Activated CD8-positive, alpha-beta memory T cell treated with anti-CD3 and anti-CD28 coated beads, Interleukin-2, amount 50 U/mL, for 48 hours (primary cell): ENCODE measurements around the gene ERO1A.

Experiments
- DNase-seq: peaks from one replicate; pipeline ENCODE4 v3.0.0-alpha.2; 2020

Gene ERO1A

GRCh38 chr14:52599974-52600373 is 95.4 kb downstream of the ERO1A start:
- no peak for DNase-seq

GRCh38 chr14:52598568-52598967 is 96.8 kb downstream of the ERO1A start:
- DNase-seq = no peak

GRCh38 chr14:52596861-52597260 is 98.5 kb downstream of the ERO1A start:
- DNase-seq = no peak

GRCh38 chr14:52596320-52596719 is 99.0 kb downstream of the ERO1A start:
- no peak for DNase-seq

GRCh38 chr14:52590318-52590717 is 105.0 kb downstream of the ERO1A start:
- no peak for DNase-seq
